HG03354 (cell line): ENCODE measurements around the gene DESI1.
"Not testable (repeated sequence)": the region's sequence is repeated elsewhere in the genome, so short reads cannot be mapped to it uniquely, and the experiment has no call there.

Source experiments
- ATAC-seq: cut with Tn5 transposase; IDR thresholded peaks from one replicate; pipeline ENCODE4 v1.9.1; 2021; ENCODE audit warnings: mild to moderate bottlenecking; ENCODE audit not compliant: unreplicated experiment, poor library complexity, severe bottlenecking

The DESI1 gene

DNA sequence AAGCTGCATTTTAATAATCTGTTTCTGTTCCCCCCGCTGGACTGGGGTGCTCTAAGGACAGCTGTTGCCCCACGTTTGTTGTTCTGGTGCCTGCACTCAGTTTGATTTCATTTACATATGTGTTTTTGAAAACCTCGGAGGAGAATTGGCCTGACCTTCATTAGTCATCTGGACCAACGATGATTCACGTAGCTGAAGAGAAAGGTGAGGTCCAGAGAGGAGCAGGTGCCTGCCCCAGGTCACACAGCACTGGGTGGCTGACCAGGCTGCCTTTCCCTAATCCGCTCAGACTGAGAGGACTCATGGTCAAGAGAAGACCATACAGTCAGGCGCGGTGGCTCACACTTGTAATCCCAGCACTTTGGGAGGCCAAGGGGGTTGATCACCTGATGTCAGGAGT lies 56.3 kb downstream of the DESI1 start:
- no peak for ATAC-seq

DNA sequence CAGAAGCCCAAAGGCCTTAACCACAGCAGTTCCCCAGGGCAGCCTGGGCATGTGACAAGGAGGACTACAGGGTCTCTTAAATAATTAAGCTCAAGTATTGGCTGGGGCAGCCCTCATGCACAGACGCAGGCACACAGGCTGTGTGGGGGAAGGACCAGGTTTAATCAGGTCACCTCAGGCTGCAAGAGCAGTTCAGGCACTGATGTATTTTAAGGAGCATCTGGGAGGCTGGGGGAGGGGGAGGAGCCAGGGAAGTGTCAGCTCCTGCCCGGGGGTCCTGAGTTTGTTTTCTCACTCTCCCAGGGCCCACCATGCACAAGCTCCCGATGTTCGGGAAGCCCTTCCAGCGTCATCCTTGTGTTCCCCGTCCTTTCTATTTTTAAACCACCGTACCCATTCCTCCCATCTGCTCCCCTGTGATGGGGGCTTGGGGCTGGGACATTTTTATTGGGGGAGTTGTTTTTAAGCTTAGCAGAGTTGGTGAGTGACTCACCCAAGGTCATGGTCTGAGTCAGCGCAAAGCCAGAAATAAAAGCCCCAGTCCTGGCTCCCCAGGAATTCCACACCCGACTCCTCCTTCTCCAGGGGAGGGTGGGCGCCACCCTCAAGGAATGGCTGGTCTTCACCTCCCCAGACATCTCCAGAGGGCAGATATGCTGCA lies 57.7 kb downstream of the DESI1 start:
- ATAC-seq = no peak

DNA sequence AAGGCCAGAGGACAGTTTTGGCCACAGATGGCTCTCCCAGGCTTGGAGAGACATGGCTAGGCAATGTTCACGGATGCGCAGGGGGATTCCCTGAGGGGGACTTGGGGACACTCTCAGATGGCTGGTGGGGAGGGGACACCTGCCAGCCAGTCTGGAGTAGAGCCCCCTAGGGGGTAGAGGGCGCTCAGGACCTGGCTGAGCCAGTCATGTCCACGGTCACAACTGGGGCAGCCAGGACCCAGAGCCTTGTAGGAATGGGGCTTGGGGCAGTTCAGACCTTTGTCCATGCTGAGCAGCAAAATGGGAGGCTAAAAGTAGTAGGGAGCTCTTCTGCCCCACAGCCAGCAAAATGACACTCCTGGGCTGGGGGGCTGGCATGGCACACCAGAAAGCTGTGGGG lies 58.4 kb downstream of the DESI1 start:
- no peak for ATAC-seq

GRCh38 chr22:41561788-41562187 lies 59.1 kb downstream of the DESI1 start:
- ATAC-seq = no peak

- ATAC-seq = no peak
Observed at GRCh38 chr22:41561335-41561734, 59.5 kb downstream of the DESI1 start.

DNA sequence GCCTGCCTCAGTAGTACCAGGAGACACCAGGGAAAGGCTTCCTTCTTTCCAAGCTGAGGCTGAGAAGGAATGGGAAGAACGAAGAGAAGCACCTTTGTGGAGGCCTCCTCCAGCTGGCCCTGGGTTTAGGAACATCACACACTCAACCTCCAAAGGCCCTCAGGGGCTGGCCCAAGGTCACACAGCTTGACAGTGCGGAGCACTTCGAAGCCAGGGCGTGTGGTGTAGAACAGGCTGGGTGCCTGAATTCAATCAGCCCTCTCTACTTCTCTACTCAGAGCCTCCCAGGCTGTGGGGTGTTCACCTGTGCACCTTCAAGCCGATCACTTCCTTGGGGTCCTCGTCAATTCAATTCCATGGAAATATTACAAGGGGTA lies 60.8 kb downstream of the DESI1 start:
- no peak for ATAC-seq

DNA sequence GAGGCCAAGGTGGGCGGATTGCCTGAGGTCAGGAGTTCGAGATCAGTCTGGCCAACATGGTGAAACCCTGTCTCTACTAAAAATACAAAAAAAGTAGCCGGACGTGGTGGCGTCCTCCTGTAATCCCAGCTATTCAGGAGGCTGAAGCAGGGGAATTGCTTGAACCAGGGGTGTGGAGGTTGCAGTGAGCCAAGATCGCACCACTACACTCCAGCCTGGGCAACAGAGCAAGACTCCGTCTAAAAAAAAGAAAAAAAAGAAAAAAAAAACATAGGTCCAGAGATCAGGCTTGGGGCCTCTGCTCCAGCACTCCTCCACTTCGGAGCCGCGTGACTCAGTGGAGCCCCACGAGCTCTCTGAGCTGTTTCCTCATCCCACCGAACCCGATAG lies 62.6 kb downstream of the DESI1 start:
- not testable (repeated sequence) for ATAC-seq

DNA sequence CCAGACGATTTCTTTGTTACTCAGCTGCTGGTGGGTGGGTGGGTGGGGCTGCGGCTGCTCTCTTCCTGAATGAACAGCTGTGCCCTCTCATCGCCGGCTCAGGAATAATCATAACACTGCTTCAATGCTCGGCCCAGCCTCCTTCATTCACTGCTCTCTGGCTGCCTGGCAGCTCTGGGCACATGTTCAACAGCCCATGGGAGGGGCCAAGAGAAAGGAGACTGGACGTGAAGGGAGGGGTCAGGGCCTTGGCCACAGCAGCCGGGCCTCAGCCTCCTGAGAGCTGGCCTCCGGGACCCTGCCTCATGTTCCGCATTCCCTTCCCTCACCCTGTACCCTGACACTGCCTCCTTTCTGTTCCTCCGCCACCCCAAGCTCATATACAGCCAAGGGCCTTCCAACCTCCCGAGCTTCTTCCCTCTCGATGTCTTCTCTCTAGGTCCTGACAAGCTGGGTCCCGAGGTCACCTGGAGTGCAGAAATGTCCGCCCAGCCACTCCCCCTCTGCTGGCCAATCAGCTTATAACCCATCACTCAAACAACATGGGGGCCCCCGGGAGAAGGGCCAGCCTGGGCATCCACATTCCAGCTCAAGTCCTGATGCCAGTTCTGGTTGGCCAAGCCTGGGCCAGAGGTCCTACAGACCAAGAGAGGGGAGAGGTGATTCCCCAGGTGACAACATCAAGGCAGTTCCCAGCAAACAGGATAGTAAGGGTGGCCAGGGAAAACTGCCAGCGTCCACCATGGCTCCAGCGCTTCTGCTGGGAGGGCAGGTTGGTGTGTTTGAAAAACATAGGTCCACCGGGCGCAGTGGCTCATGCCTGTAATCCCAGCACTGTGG lies 63.2 kb downstream of the DESI1 start:
- ATAC-seq = no peak

GRCh38 chr22:41556561-41556960 lies 64.3 kb downstream of the DESI1 start:
- no peak for ATAC-seq

DNA sequence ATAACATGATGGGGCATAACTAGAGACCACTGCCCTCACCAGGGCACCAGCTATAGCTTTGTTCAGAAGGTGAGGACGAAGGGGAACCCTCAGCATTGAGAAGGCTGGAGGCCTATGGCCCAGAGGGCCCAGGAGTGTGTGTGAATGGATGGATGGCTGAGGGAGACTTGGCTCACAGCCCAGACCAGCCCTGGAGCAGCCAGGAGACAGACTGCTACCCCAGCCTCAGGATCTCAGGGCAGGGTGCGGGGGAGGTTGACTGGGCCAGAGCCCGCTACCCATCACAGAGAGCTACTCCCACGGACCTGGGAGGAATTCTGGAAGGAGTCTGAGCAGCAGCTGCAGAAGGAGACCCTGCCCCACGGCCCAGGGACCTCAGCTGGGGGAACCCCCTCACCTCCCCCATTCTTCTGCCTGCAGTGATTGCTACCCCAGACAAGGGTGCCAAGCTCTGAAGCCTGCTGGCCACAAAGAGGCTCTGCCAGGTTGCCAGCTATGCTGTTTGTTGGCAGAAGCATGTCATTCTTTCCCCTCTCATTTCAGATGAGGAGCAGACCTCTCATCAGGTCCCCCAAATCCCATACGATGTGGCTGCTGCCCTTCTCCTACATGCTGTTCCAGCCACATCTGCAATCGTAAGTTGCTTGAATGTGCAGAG lies 65.4 kb downstream of the DESI1 start:
- no peak for ATAC-seq

- ATAC-seq = no peak
Observed at GRCh38 chr22:41551877-41552582, 68.8 kb downstream of the DESI1 start.

- no peak for ATAC-seq
Observed at GRCh38 chr22:41550952-41551491, 69.8 kb downstream of the DESI1 start.

DNA sequence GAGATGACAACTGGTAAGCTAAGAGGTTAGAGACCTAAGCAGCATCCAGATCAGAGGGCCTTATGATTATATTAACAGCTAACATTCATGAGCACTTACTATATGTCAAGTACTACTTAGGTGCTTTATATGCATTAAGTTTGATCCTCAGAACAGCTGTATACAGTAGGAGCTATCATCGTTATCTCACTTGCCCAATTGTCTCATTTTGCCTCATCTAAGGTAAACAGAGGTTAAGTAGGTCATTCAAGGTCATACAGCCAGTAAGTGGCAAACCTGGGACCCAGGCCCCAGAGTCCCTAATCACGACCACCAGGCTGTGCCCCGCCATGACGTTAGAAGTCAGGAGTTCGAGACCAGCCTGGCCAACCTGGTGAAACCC lies 72.0 kb downstream of the DESI1 start:
- no peak for ATAC-seq
